ENCODE measurements around the gene AHDC1. TPM values are rescaled to one million over a fixed set of nuclear protein-coding genes. Genes with fewer than 3 reads are reported as not detected.
A peak's percentile ranks its signal among the peaks of the same experiment; 100 is the strongest.

Gene AHDC1
- total and polyA plus RNA-seq, 9 of the 15 experiments (the other 6 are each of a cell fraction or from before 2014, with no cell fraction given) = 0.21 to 36.4 (median 4.7) TPM

DNA sequence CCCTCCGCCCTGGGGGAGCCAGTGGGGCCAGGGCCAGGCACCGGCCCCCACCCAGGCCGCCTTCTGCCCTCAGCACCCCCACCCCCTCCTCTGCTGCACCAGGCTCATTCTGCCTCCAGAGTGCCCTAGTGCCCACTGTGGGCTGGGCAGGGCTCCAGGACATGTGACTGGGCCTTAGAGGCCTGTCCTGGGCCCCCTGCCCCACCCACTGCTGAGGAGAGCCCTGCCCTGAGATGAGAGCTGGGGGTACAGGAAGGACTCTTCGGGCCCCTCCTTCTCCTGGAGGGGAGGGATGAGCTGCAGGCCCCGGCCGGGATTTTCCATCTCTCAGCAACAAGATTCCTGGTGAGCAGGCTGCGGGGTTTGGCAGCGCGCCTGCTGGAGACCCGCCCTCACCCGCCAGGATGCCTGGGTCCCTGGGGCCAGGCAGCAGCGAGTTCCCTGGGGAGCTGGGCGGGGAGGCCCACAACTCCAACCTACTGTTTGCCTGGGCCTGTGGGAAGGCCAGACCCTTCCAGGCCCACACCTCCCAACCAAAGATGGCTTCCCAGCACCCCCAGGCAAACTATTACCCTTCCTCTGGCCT, 14.0 kb downstream of the AHDC1 start:
- no TSS peak for BruUV-seq (replicated peaks)
- no peak for FAIRE-seq
- H3K4me1 ChIP-seq (replicated peaks in 1 of 2; ENCODE audit: control insufficient read depth in 2 of 2, insufficient read depth in 2 of 2, low read length in 2 of 2) = peaks cover under 1 to 47% of the 10 kb centered on the region in 2 experiments; a peak in 3 of 5 replicates

More for the DNA sequence above, 14.0 kb downstream of the AHDC1 start:
- peak overlapping the region in 1 of 2 experiments; percentile 42; a peak in 2 of 4 replicates for H3K9ac ChIP-seq (ENCODE audit: insufficient read depth in 1 of 2, low read depth in 2 of 2, low read length in 2 of 2)
- in situ Hi-C loops (cut with MboI) (no loop called here), intact Hi-C loops (cut with micrococcal nuclease) (no loop called here)
- H3K4me2 ChIP-seq (ENCODE audit: insufficient read depth, low read length) = no peak overlapping the region
- peaks cover 39% of the 10 kb centered on the region for H4K20me1 ChIP-seq (replicated peaks; ENCODE audit: control insufficient read depth, insufficient read depth, low read length)
- no peak overlapping the region for H3K4me3 ChIP-seq
- DNase-seq (ENCODE audit: extremely low read depth in 1 of 4, low spot score in 3 of 4) (no peak), ATAC-seq (no peak)
- CTCF ChIA-PET (ENCODE audit: low intra/inter-chr PET ratio) = interaction anchor here (0.6 kb wide), 1 partner anchor 145 kb away, joined by 3 read pairs; no protein-coding TSS in a partner anchor
- no peak overlapping the region for H2AFZ ChIP-seq (ENCODE audit: low read depth, low read length)
- H3K27me3 ChIP-seq (ENCODE audit: control insufficient read depth in 2 of 2, insufficient read depth in 2 of 2, low read length in 2 of 2) = no peaks in the 10 kb centered on the region
- peaks cover 5% of the 10 kb centered on the region for H3K9me1 ChIP-seq (ENCODE audit: control insufficient read depth, insufficient read depth, low read length)
- WGBS (ENCODE audit: insufficient coverage, low coverage, missing lambda C conversion rate) = 83% methylated on average over 11 of the region's 13 CpGs
- peaks cover 37% of the 10 kb centered on the region; the same call in 2 of the 3 replicates for H3K36me3 ChIP-seq (ENCODE audit: control insufficient read depth, insufficient read depth, low read length)
- POLR2A ChIA-PET = interaction anchor here (0.7 to 4.5 kb wide), 3 partner anchors 9 to 335 kb away, joined by 3 to 28 read pairs (median 4); no protein-coding TSS in a partner anchor
- H3K79me2 ChIP-seq (ENCODE audit: control insufficient read depth, insufficient read depth, low read length) = peaks cover 65% of the 10 kb centered on the region
- H3K9me3 ChIP-seq (replicated peaks; ENCODE audit: control insufficient read depth, insufficient read depth, low read depth, low read length) = no peaks in the 10 kb centered on the region
- no peak overlapping the region for H3K27ac ChIP-seq (ENCODE audit: extremely low read depth, low read depth, low read length)
- TF ChIP-seq, protein P1, sequence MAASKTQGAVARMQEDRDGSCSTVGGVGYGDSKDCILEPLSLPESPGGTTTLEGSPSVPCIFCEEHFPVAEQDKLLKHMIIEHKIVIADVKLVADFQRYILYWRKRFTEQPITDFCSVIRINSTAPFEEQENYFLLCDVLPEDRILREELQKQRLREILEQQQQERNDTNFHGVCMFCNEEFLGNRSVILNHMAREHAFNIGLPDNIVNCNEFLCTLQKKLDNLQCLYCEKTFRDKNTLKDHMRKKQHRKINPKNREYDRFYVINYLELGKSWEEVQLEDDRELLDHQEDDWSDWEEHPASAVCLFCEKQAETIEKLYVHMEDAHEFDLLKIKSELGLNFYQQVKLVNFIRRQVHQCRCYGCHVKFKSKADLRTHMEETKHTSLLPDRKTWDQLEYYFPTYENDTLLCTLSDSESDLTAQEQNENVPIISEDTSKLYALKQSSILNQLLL (CRISPR knock-in tag; IDR thresholded peaks at IDR 0.05; ENCODE audit: borderline replicate concordance) = no peak
- TF ChIP-seq, protein P2, sequence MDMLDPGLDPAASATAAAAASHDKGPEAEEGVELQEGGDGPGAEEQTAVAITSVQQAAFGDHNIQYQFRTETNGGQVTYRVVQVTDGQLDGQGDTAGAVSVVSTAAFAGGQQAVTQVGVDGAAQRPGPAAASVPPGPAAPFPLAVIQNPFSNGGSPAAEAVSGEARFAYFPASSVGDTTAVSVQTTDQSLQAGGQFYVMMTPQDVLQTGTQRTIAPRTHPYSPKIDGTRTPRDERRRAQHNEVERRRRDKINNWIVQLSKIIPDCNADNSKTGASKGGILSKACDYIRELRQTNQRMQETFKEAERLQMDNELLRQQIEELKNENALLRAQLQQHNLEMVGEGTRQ (CRISPR knock-in tag; IDR thresholded peaks at IDR 0.05) = peak; percentile 6; the same call in 1 of the 2 replicates
- no peak for TF ChIP-seq MXI1 (IDR thresholded peaks at IDR 0.05; ENCODE audit: low read depth, low read length)

Measured in K562 (cell line).